SK-N-SH (cell line): ENCODE data around the gene SLC25A21.

Experiments used
- CTCF ChIP-seq: fragments of 200-600 bp; sonication (generic); IDR thresholded peaks from 2 replicates; pipeline ENCODE4 v1.6.1; 2017; ENCODE audit warnings: antibody characterized with exemption, mild to moderate bottlenecking, moderate library complexity
- EP300 ChIP-seq, 2 experiments: IDR thresholded peaks; 2 replicates each; pipeline versions ENCODE4 v1.4.0 to v1.6.1; 2012; ENCODE audit warnings: borderline replicate concordance in 1 of 2, low read depth in 1 of 2, low read length in 1 of 2
- EZH2phosphoT487 ChIP-seq: fragments of 200-600 bp; sonication (generic); IDR thresholded peaks from 2 replicates; pipeline ENCODE4 v1.6.1; 2017; ENCODE audit warnings: low read depth, mixed run types, mild to moderate bottlenecking, antibody characterized with exemption, moderate library complexity, borderline replicate concordance
- NFIC ChIP-seq: IDR thresholded peaks from 2 replicates; pipeline ENCODE4 v1.4.0; 2012; ENCODE audit warnings: borderline replicate concordance
- YY1 ChIP-seq: IDR thresholded peaks from 2 replicates; pipeline ENCODE4 v1.4.0; 2012; ENCODE audit warnings: low read depth, mild to moderate bottlenecking

GRCh38 chr14:36835128-36835527 is 337.3 kb downstream of the SLC25A21 start:
- TF ChIP-seq CTCF (no peak), EP300 (IDR thresholded peaks at IDR 0.05; ENCODE audit: borderline replicate concordance in 1 of 2, low read depth in 1 of 2, low read length in 1 of 2) (no peak), EZH2phosphoT487 (no peak), YY1 (no peak), NFIC (no peak)
